Liver (tissue), 3 donors: ENCODE results near the gene CDC42SE1.

Experiments
- GABPA ChIP-seq, 2 donors: IDR thresholded peaks in 1 of 2; conservative IDR thresholded peaks in 1 of 2; 2 replicates each; pipeline ENCODE4 v1.6.1; 2016; ENCODE audit warnings: antibody characterized with exemption in 2 of 2, mild to moderate bottlenecking in 1 of 2, moderate library complexity in 1 of 2
- JUND ChIP-seq, 2 donors: IDR thresholded peaks; 2 replicates each; pipeline ENCODE4 v1.6.1; 2016; ENCODE audit warnings: antibody characterized with exemption in 2 of 2
- RAD21 ChIP-seq, 2 donors: IDR thresholded peaks; 2 replicates each; pipeline ENCODE4 v1.6.1; 2016; ENCODE audit warnings: antibody characterized with exemption in 2 of 2, mild to moderate bottlenecking in 2 of 2
- REST ChIP-seq: IDR thresholded peaks from 2 replicates; pipeline ENCODE4 v1.6.1; 2016; ENCODE audit warnings: antibody characterized with exemption, mild to moderate bottlenecking
- RXRA ChIP-seq, 2 donors: IDR thresholded peaks; 2 replicates each; pipeline ENCODE4 v1.6.1; 2017 to 2018; ENCODE audit warnings: antibody characterized with exemption in 2 of 2, mild to moderate bottlenecking in 1 of 2
- SP1 ChIP-seq: IDR thresholded peaks from 2 replicates; pipeline ENCODE4 v1.6.1; 2018; ENCODE audit warnings: antibody characterized with exemption, mild to moderate bottlenecking
- TAF1 ChIP-seq: conservative IDR thresholded peaks from 2 replicates; pipeline ENCODE4 v1.6.1; 2016; ENCODE audit warnings: antibody characterized with exemption, mild to moderate bottlenecking
- YY1 ChIP-seq: IDR thresholded peaks from 2 replicates; pipeline ENCODE4 v1.6.1; 2016; ENCODE audit warnings: antibody characterized with exemption, mild to moderate bottlenecking
- TF ChIP-seq, protein P1 (sequence below): fragments of 150-350 bp; IDR thresholded peaks from 2 replicates; pipeline ENCODE4 v1.5.1; 2017; ENCODE audit warnings: improper control_type of control experiment, low read depth, low read length; ENCODE audit not compliant: missing input control
- TF ChIP-seq, protein P2 (sequence below): IDR thresholded peaks from 2 replicates; pipeline ENCODE4 v1.6.1; 2016; ENCODE audit warnings: antibody characterized with exemption
- TF ChIP-seq, protein P3 (sequence below): IDR thresholded peaks from 2 replicates; pipeline ENCODE4 v1.6.1; 2016; ENCODE audit warnings: antibody characterized with exemption
- donor health status: healthy.
- donor health status: healthy.

DNA sequence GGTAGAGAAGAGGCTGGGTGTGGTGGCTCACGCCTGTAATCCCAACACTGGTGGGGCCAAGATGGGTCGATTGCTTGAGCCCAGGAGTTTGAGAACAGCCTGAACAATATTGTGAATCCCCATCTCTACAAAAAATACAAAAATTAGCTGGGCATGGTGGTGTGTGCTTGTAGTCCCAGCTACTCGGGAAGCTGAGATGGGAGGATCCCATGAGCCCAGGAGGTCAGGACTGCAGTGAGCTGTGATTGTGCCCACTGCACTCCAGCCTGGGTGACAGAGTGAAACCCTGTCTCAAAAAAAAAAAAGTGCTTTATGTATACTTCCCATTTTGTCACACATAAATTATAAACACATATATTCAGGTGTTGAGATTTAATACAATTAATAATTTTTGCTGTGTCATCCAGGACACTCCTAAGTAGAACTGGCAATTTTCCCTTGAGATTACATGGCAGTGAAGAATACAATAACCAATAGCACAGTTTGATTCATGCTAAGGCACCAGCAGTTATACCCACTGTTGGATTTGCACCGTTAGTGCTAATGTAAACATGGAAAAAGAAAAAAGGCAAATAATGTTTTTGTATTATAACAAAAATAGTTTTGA is 26.6 kb upstream of the CDC42SE1 start:
- TF ChIP-seq YY1 (no peak), TAF1 (no peak), RAD21 (IDR thresholded peaks at IDR 0.05) (no peak), SP1 (no peak), GABPA (IDR thresholded peaks at IDR 0.05 in 1 of 2, conservative IDR thresholded peaks at IDR 0.05 in 1 of 2) (no peak), RXRA (IDR thresholded peaks at IDR 0.05) (no peak), REST (no peak), JUND (IDR thresholded peaks at IDR 0.05) (no peak)
- TF ChIP-seq, protein P1, sequence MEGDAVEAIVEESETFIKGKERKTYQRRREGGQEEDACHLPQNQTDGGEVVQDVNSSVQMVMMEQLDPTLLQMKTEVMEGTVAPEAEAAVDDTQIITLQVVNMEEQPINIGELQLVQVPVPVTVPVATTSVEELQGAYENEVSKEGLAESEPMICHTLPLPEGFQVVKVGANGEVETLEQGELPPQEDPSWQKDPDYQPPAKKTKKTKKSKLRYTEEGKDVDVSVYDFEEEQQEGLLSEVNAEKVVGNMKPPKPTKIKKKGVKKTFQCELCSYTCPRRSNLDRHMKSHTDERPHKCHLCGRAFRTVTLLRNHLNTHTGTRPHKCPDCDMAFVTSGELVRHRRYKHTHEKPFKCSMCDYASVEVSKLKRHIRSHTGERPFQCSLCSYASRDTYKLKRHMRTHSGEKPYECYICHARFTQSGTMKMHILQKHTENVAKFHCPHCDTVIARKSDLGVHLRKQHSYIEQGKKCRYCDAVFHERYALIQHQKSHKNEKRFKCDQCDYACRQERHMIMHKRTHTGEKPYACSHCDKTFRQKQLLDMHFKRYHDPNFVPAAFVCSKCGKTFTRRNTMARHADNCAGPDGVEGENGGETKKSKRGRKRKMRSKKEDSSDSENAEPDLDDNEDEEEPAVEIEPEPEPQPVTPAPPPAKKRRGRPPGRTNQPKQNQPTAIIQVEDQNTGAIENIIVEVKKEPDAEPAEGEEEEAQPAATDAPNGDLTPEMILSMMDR: no peak
- TF ChIP-seq, protein P2, sequence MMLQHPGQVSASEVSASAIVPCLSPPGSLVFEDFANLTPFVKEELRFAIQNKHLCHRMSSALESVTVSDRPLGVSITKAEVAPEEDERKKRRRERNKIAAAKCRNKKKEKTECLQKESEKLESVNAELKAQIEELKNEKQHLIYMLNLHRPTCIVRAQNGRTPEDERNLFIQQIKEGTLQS: no peak
- TF ChIP-seq, protein P3, sequence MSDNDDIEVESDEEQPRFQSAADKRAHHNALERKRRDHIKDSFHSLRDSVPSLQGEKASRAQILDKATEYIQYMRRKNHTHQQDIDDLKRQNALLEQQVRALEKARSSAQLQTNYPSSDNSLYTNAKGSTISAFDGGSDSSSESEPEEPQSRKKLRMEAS: no peak
